ENCODE results near the gene STARD5. TPM values are rescaled to one million over a fixed set of nuclear protein-coding genes. Genes with fewer than 3 reads are reported as not detected.

STARD5 gene
- total and polyA plus RNA-seq, 2 experiments from 2014 or later: 3.8 to 10.1 TPM

- DNase-seq (ENCODE audit: low spot score) (no peak), ATAC-seq (no peak)
- Histone ChIP-seq H4K20me1 (replicated peaks; ENCODE audit: insufficient read depth) (no peaks in the 10 kb centered on the region), H3K36me3 (ENCODE audit: insufficient read depth) (no peaks in the 10 kb centered on the region), H3K9me2 (ENCODE audit: insufficient read depth) (no peaks in the 10 kb centered on the region), H3F3A (replicated peaks; ENCODE audit: low read depth) (no peaks in the 10 kb centered on the region), H3K27me3 (ENCODE audit: insufficient read depth) (no peaks in the 10 kb centered on the region), H3K79me2 (replicated peaks; ENCODE audit: insufficient read depth) (no peaks in the 10 kb centered on the region), H2AFZ (no peak overlapping the region), H3K4me1 (ENCODE audit: insufficient read depth) (peaks cover 10% of the 10 kb centered on the region; the same call in 1 of the 2 replicates), H3K4me3 (no peak overlapping the region), H3K27ac (ENCODE audit: low read depth) (no peak overlapping the region), H3K4me2 (no peak overlapping the region)
- H3K9me3 Mint-ChIP-seq: no peaks in the 10 kb centered on the region
- no peaks in the 10 kb centered on the region for H3K36me3 Mint-ChIP-seq (ENCODE audit: low read depth)
- no peak for TF ChIP-seq EZH2phosphoT487 (IDR thresholded peaks at IDR 0.05; ENCODE audit: unreplicated experiment)
- TF ChIP-seq ZNF462 (CRISPR knock-in tag; IDR thresholded peaks at IDR 0.05): no peak
- TF ChIP-seq STAT1 (IDR thresholded peaks at IDR 0.05; ENCODE audit: unreplicated experiment): no peak
- TF ChIP-seq CREB1 (CRISPR knock-in tag; IDR thresholded peaks at IDR 0.05; ENCODE audit: low read depth): no peak
- no peak for TF ChIP-seq NANOG (IDR thresholded peaks at IDR 0.05; ENCODE audit: borderline replicate concordance)
- no peak for TF ChIP-seq POLR2AphosphoS5 (IDR thresholded peaks at IDR 0.05; ENCODE audit: low read depth)
- no peak for TF ChIP-seq ZNF114 (CRISPR knock-in tag; IDR thresholded peaks at IDR 0.05)
- no peak for TF ChIP-seq ETS1 (IDR thresholded peaks at IDR 0.05)
- TF ChIP-seq ZNF331 (CRISPR knock-in tag; IDR thresholded peaks at IDR 0.05; ENCODE audit: low read depth): no peak
- no peak for TF ChIP-seq EZH2 (IDR thresholded peaks at IDR 0.05; ENCODE audit: low read depth, unreplicated experiment)
- TF ChIP-seq, protein P1, sequence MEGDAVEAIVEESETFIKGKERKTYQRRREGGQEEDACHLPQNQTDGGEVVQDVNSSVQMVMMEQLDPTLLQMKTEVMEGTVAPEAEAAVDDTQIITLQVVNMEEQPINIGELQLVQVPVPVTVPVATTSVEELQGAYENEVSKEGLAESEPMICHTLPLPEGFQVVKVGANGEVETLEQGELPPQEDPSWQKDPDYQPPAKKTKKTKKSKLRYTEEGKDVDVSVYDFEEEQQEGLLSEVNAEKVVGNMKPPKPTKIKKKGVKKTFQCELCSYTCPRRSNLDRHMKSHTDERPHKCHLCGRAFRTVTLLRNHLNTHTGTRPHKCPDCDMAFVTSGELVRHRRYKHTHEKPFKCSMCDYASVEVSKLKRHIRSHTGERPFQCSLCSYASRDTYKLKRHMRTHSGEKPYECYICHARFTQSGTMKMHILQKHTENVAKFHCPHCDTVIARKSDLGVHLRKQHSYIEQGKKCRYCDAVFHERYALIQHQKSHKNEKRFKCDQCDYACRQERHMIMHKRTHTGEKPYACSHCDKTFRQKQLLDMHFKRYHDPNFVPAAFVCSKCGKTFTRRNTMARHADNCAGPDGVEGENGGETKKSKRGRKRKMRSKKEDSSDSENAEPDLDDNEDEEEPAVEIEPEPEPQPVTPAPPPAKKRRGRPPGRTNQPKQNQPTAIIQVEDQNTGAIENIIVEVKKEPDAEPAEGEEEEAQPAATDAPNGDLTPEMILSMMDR (conservative IDR thresholded peaks at IDR 0.05; ENCODE audit: low read depth in 2 of 2): no peak
- no peak for TF ChIP-seq JUNB (IDR thresholded peaks at IDR 0.05; ENCODE audit: unreplicated experiment)
- TF ChIP-seq, protein P2, sequence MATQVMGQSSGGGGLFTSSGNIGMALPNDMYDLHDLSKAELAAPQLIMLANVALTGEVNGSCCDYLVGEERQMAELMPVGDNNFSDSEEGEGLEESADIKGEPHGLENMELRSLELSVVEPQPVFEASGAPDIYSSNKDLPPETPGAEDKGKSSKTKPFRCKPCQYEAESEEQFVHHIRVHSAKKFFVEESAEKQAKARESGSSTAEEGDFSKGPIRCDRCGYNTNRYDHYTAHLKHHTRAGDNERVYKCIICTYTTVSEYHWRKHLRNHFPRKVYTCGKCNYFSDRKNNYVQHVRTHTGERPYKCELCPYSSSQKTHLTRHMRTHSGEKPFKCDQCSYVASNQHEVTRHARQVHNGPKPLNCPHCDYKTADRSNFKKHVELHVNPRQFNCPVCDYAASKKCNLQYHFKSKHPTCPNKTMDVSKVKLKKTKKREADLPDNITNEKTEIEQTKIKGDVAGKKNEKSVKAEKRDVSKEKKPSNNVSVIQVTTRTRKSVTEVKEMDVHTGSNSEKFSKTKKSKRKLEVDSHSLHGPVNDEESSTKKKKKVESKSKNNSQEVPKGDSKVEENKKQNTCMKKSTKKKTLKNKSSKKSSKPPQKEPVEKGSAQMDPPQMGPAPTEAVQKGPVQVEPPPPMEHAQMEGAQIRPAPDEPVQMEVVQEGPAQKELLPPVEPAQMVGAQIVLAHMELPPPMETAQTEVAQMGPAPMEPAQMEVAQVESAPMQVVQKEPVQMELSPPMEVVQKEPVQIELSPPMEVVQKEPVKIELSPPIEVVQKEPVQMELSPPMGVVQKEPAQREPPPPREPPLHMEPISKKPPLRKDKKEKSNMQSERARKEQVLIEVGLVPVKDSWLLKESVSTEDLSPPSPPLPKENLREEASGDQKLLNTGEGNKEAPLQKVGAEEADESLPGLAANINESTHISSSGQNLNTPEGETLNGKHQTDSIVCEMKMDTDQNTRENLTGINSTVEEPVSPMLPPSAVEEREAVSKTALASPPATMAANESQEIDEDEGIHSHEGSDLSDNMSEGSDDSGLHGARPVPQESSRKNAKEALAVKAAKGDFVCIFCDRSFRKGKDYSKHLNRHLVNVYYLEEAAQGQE (IDR thresholded peaks at IDR 0.05; ENCODE audit: unreplicated experiment): no peak
- peaks cover 14% of the 10 kb centered on the region for H3K27me3 Mint-ChIP-seq (ENCODE audit: insufficient read depth, low read depth, poor library complexity)
- peaks cover 41% of the 10 kb centered on the region for H3K4me1 Mint-ChIP-seq
- no peak overlapping the region for H3K27ac Mint-ChIP-seq
- no peak overlapping the region for H3K4me3 Mint-ChIP-seq
These were observed 24.8 kb downstream of the STARD5 start for GRCh38 chr15:81299156-81299555.

Data from GM23338 (cell line).